ENCODE data around the gene CDKN1C.
A peak's percentile ranks its signal among the peaks of the same experiment; 100 is the strongest.

Gene CDKN1C

DNA sequence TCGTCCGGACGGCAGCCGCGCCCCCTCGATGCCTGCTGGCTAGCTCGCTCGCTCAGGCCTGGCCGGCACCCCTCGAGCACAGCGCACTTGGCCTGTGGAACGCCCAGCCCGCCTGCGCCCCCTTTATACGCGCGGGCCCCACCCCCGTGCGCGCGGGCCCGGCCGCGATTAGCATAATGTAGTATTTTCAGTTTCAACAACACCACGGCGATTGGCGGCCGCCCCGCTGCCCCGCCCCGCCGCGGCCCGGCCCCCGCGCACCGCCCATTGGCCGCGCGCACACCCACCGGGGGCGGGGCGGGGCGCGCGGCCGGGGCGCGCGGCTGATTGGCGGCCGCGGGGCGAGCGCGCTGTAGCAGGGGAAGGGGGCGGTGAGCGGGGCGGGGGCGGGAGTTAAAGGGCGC lies at the start of gene CDKN1C:
CDKN1C (minus strand) TSS at position 98 of the 404 bp plus-strand sequence. CDS start 319 bp downstream, outside the sequence.
- DNase-seq: peak; percentile 86

DNA sequence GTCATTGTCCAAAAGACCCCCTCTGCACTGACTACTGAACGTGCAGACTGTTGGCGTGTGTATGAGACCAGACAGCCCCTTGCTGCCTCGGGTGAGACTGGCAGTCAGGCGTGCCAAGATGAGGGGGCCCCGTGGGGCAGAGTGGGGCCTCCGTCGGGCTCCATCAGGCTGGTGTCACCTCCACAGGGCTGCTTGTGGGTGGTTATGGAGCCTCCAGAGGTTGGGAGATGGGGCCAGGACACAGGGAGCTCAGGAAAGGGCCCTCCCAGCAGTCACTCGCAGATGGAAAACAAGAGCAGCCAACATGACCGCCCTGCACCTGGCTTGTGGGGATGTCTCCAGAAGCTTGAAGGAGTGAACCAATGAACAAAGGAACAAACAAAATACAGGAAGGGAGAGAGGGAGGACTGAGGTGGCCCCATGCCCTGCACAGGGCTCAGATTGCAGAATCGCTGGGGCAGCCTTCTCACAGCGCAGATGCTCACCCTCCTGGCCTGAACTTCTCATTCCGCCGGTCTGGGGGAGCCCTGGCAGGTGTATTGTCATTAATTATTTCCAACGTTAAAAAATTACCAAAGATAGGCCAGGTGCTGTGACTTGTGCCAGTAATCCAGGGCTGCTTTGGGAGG lies 49.1 kb upstream of the CDKN1C start:
- no peak for DNase-seq

DNA sequence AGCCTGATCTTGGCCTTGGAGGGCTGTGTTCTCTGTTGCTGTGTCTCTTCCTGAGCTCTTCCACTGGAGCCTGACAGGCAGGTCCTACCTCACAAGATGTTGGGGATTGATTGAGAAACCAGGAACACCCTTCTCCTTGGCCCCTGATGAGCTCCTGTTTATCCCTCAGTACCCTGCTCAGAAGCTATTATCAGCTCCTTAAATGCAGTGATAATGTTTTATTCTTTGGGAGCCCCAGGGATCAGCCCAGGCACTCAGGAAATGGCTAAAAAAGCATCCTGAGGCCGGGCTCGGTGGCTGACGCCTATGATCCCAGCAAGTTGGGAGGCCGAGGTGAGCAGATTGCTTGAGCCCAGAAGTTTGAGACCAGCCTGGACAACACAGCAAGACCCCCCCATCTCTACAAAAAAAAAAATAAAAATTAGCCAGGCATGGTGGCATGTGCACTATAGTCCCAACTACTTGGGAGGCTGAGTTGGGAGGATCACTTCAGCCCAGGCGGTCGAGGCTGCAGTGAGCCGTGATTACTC lies 48.5 kb upstream of the CDKN1C start:
- DNase-seq: no peak

DNA sequence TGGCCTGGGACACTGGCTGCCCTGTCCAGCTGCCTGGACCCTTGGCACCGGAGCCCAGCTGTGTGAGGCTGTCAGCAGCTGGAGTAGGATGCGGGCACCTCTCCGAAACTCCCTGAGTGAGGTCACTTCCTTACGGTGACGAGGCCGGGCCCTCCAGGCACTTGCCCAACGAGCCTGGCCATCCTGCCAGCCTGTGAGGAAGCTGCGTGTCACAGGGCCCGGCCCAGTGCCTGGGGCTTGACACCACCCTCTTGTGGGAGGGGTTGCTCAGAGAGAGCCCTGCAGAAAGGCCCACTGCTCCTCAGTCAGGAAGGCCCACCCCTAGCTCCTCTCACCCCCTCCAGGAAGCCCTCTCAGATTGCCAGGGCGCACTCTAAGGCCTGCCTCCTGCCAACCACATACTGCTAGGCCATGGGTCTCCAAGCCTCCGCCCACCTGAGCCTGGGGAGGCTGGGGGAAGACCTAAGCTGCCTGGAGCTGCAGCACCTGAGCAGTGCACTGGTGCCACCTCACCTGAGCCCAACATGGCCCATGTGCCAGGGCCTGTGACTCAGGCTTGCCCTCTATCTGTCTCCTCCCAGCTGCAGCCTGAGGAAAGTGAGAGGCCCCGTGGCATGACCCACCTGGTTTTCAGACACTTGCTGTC lies 47.9 kb upstream of the CDKN1C start:
- DNase-seq: peak; percentile 84

DNA sequence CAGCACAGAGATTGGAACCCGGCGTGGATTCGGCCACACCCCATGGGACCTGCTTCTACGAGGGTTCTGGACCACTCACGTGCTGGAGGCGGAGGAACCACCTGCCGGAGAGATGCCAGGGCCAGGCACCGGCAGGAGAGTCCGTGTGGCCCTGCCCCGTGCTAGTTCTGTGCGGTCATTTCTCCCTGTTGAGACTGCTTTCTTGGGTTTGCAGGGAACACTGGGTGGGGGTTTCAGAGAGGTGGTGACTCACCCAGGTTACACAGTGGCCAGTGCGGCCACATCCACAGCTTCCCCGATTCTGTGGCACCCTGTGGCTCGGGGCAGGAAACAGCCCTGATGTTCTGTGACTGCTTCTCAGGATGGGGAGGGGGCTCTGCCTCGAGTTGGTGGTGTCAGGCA lies 47.3 kb upstream of the CDKN1C start:
- no peak for DNase-seq

- DNase-seq: no peak
These were observed 46.5 kb upstream of the CDKN1C start for GRCh38 chr11:2931771-2932738.

GRCh38 chr11:2931420-2931746 lies 45.8 kb upstream of the CDKN1C start:
- DNase-seq: no peak

GRCh38 chr11:2930704-2931419 lies 45.3 kb upstream of the CDKN1C start:
- peak; percentile 62 for DNase-seq

DNA sequence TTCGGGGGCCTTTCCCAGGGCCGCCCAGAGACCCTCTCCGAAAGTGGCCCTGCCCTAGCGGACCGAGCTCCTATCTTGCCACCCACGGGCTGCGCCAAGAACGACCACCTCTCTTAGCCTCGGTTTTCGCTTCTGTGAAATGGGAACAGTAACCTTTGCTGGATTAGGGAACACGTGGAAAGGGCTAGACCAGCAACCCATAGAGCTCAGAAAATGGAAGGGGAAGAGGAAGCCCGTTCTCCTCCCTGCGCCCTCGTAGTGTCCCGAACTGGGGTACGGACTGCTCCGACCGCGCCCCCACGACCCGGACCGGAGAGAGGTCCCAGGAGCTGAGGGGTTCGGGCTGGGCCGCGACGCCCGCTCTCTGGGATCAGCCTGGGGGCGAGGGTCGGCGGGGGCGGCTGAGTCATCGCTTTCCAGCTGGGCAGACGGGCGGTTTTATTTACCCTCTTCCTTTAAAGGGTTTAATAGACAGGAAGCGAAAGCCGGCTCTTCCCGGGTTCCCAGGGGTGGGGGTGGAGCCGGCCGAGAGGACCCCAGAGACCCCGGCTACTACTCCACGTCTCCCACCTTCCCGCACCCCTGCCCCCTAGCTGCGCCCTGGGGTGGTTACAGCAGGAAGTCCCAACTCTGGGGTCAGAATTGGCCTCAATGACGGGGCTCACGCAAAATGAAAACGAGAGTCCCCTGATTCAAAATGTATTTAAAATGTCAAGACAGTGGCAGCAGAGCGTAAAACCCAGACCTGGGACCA lies 44.6 kb upstream of the CDKN1C start:
- peak; percentile 55 for DNase-seq

- DNase-seq: no peak
These were observed 44.0 kb upstream of the CDKN1C start for GRCh38 chr11:2929531-2929949.

GRCh38 chr11:2928605-2929530 lies 43.3 kb upstream of the CDKN1C start, which contains the start of gene PHLDA2:
TSS of gene PHLDA2 (minus strand) at chr11:2929420. CDS start at chr11:2929364, 56 bp downstream.
- peak; percentile 59 for DNase-seq

DNA sequence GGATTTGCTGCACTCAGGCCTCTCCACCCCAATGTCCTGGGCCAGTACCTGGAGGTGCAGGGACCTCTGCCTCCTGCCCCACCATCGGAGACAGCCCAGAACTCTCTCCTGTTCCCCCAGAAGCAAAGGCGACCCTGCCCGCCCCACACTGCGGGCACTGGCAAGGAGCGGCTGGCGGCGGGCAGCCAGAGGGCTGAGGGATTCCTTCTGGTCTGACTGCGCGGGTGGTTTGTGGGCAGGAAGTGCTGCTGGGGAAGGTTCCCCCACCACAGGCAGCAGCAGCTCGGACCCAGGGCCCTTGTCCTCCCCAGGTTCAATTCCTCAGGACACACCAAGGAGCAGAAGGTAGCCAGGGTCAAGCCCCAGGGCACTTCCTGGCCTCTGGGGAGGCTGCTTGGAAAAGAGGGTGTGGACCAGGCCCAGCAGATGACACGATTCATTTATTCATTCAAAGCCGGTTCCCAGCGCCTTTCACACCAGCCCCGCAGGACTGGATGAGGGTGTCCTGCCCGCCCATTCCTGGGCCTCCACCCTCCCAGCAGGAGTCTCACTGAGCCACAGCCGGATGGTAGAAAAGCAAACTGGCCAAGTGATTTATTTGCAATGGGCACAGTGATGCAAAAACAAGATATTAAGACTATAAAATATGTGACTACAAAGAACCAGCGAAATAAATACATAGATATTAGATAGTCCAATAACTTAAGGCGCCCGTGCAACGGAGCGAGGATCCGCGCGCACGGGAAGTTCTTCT lies 42.5 kb upstream of the CDKN1C start:
- DNase-seq: no peak

DNA sequence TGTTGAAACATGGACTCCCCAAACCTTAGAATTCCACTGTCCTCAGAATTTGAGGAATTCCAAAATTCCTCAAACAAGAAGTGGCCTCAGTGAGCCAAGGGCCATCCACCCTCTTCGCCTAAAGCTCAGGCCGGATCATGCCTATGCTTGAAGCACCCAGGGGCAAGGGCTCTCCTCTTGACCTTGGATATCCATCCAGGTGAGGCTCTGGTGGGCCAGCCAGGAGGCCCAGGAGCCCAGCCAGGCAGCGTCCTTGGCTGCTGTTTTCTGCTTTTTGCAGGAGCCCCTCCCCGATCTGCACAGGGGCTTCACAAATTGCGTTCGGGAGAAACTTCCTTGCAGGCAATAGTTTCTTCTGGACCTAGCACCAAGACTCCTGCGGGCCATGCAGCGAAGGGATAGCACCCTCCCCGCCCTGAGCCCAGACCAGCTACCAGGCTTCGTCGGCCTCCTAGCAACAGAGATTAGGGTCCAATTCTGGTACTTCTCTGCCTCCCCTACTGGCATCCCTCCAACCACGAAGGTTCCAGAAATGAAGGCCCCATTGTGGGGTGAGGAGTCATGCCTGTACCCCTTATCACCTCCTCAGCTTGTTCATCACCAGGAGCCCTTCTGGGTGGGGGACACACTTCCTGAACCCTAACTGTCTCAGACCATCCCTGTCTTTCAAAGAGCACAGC lies 41.7 kb upstream of the CDKN1C start:
- no peak for DNase-seq

- DNase-seq: no peak
These were observed 41.1 kb upstream of the CDKN1C start for GRCh38 chr11:2926611-2927051.

GRCh38 chr11:2924821-2925675 lies 39.5 kb upstream of the CDKN1C start:
- no peak for DNase-seq

DNA sequence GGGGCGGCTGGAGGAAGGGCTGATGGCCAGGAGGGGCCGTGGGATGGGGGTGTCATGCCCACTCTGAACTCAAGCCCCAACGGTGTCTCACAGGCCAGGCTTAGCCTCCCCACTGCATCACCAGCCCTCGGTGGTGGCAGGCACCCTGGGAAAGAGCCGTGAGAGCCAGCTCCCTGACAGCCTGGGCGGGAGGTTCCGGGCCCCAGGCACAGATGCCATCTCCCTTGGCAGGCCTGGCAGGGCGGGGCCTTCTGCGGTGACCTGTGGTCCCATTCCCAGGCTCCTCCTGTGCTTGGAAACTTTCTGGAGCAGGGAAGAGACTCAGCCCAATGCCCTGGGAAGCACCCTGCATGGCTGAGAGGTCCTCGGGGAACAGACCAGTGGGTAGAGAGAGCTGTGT lies 38.8 kb upstream of the CDKN1C start:
- DNase-seq: no peak

DNA sequence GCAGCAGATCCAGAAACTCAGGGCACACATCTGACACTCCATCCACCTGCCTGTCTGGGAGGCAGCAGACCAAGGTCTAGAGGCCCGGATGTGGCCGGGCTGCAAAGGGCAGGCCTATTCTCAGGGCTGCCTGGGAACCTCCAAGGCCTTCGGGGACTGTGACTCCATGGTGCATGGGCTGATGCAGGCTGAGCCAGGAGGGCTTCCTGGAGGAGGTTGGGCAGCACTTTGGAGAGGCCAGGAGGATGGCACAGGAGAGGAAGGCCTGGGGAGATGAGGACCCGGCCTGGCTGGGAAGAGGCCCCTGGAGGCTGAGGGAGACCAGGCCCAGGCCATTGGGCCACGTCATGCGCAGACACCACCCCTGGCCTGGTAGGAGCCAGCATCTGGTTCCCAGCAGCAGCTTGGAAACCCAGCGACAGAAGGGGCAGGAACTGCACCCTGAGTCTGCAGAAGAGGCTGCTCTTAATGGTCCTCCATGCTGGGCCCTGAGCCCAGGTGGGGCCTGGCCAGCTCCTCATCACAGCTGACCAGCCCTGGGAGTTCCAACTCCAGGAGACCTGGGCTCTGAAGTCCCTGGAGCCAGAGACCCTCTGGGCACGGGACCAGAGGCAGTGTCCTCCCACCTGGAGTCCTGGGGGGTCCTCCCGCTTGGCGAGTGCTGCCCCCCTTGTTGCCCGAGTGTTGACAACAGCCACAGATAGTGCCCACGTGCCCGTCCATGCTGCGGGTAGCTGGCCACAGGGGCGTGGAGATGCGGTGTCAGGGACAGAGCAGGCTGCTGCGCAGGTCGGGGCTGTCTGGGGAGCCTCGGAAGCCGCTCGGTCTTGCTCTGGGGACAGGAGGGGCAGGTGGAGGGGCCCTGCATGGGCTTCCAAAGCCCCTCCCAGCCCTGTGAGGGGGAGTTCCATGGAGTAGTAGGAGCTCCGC lies 38.1 kb upstream of the CDKN1C start:
- DNase-seq: no peak

All from hematopoietic multipotent progenitor cell treated with erythropoietin and hydrocortisone succinate and interleukin-3 and kit ligand, for 6 days (in vitro differentiated cells).